ENCODE measurements around the gene DNAH8. TPM values are rescaled to one million over a fixed set of nuclear protein-coding genes. Genes with fewer than 3 reads are reported as not detected.

DNAH8 gene
- total and polyA plus RNA-seq, 2 donors from 2014 or later, result 0.50 TPM; not detected in 1

DNA sequence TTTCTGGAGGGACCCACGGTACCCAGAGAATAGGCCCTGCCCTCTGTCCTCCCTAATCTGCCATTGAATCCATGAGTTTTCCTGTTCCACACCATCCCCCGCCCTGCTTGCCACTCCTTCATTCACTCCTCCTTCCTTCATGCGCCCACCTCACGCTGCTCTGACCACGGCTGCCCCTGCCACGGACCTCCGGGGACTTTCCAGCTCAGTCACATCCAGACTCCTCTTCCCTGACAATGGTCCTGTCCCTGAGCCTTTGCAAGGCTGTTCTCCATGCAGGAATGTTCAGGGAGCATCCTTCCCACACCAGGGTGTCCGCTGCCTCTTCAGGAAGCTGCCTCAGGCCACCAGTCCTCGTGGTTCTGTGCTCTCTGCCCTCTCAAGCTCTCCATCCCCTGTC, 359.4 kb downstream of the DNAH8 start:
- Histone ChIP-seq H3K27me3 (ENCODE audit: control insufficient read depth, insufficient read depth, low read length) (no peaks in the 10 kb centered on the region), H3K27ac (ENCODE audit: low read depth in 2 of 2, low read length in 2 of 2) (no peak overlapping the region)
- DNase-seq, result no peak

DNA sequence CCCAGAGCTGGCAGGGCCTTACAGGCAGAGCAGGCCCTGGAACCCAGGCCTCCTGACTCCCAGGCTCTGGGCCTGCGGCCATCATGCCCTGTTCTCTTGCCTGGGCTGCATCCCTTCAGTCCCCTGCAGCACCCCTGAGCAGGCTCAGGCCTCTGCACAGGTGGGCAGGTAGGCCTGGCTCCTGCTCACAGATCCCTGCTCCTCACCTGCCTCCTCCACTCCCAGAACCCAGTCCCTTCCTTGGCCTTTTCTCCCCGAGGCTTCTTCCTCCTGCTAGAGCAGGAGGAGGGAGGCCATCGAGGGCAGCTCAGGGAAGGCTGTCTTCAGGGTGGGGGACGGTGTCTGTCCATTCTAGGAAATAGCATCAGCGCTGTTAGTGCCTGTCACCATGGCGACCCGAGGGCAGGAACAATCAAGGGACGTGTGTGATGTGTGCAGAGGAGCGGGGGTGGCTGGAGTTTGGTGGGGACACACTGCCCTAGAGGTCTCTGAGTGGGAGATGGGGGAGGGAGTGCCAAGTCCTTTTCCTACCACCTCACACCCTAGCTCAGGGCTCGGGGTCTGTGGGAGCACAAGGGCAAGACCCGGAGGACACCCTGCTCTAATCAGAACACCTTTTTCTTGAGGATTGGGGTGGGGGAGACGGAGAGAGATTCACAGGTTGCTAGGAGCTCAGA, 360.0 kb downstream of the DNAH8 start:
- FAIRE-seq, result no peak
- intact Hi-C loops (cut with DNase I), result no loop called here

More for the DNA sequence above, 359.4 kb downstream of the DNAH8 start:
- H3K9ac ChIP-seq (ENCODE audit: low read length in 3 of 3), result no peak overlapping the region
- H3K36me3 ChIP-seq (ENCODE audit: control insufficient read depth in 2 of 3, insufficient read depth in 3 of 3, low read length in 3 of 3), result no peaks in the 10 kb centered on the region
- H3K4me3 ChIP-seq (ENCODE audit: low read length in 3 of 3), result no peak overlapping the region
- no peaks in the 10 kb centered on the region for H3K4me1 ChIP-seq (ENCODE audit: control insufficient read depth in 2 of 3, insufficient read depth in 2 of 3, low read depth in 1 of 3, low read length in 3 of 3)
- H3K9me3 ChIP-seq (ENCODE audit: control insufficient read depth in 2 of 3, insufficient read depth in 1 of 3, low read length in 3 of 3), result peaks cover 0 to 2% (median 0%) of the 10 kb centered on the region in 3 donors
- TF ChIP-seq, protein P1, sequence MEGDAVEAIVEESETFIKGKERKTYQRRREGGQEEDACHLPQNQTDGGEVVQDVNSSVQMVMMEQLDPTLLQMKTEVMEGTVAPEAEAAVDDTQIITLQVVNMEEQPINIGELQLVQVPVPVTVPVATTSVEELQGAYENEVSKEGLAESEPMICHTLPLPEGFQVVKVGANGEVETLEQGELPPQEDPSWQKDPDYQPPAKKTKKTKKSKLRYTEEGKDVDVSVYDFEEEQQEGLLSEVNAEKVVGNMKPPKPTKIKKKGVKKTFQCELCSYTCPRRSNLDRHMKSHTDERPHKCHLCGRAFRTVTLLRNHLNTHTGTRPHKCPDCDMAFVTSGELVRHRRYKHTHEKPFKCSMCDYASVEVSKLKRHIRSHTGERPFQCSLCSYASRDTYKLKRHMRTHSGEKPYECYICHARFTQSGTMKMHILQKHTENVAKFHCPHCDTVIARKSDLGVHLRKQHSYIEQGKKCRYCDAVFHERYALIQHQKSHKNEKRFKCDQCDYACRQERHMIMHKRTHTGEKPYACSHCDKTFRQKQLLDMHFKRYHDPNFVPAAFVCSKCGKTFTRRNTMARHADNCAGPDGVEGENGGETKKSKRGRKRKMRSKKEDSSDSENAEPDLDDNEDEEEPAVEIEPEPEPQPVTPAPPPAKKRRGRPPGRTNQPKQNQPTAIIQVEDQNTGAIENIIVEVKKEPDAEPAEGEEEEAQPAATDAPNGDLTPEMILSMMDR (IDR thresholded peaks at IDR 0.05; ENCODE audit: borderline replicate concordance, extremely low read depth, insufficient read depth), result no peak
- FAIRE-seq, result no peak
- intact Hi-C loops (cut with DNase I), result no loop called here

DNA sequence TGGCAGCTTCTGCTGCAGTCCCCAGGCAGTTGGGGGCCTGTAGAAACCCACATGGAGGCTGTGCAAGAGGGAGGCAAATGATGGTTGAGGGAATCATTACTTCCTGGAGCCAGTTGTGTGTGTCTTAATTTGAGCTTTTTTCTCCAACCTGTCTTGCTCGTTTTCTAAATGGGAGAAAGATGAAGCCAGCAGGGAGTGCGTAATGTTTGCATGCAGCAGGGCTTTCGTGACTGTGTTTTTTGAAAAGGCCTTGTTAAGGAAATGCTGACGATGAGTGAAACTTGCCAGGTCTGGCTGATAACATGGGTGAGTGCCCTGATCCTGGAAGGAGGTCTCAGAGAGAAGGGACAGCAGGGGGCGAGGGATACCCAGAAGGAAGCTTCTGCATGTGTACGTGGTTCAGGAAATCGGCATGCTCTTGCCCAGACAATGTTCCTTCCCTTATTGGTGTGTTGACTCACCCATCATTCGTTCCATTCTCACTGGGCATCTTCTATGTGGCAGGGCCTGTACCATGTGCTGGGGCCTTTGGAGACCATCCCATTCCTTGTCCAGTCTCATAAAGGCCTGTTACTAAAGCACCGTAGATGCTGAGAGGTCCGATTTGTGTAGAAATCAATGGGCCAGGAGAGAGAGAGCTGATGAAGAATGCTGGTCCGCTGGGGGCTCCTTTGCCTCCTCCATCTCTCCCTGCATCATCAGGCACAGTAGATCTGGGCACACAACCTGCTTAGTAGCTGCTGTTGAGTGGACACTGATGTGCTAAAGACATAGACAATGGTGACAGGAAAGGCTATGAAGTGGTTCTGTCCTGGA, 360.9 kb downstream of the DNAH8 start:
- Histone ChIP-seq H3K9me3 (ENCODE audit: control insufficient read depth in 2 of 3, insufficient read depth in 1 of 3, low read length in 3 of 3) (no peaks in the 10 kb centered on the region), H3K9ac (ENCODE audit: low read length in 3 of 3) (no peak overlapping the region), H3K4me3 (ENCODE audit: low read length in 3 of 3) (no peak overlapping the region), H3K27ac (ENCODE audit: low read depth in 2 of 2, low read length in 2 of 2) (no peak overlapping the region), H3K27me3 (ENCODE audit: control insufficient read depth, insufficient read depth, low read length) (no peaks in the 10 kb centered on the region), H3K36me3 (ENCODE audit: control insufficient read depth in 2 of 3, insufficient read depth in 3 of 3, low read length in 3 of 3) (no peaks in the 10 kb centered on the region), H3K4me1 (ENCODE audit: control insufficient read depth in 2 of 3, insufficient read depth in 2 of 3, low read depth in 1 of 3, low read length in 3 of 3) (no peaks in the 10 kb centered on the region)
- DNase-seq, result no peak
- TF ChIP-seq, protein P1 (IDR thresholded peaks at IDR 0.05; ENCODE audit: borderline replicate concordance, extremely low read depth, insufficient read depth), result no peak
- FAIRE-seq, result no peak
- intact Hi-C loops (cut with DNase I), result no loop called here

More for the DNA sequence above, 360.0 kb downstream of the DNAH8 start:
- no peak for DNase-seq
- no peak overlapping the region for H3K4me3 ChIP-seq (ENCODE audit: low read length in 3 of 3)
- no peak overlapping the region for H3K27ac ChIP-seq (ENCODE audit: low read depth in 2 of 2, low read length in 2 of 2)
- H3K36me3 ChIP-seq (ENCODE audit: control insufficient read depth in 2 of 3, insufficient read depth in 3 of 3, low read length in 3 of 3), result no peaks in the 10 kb centered on the region
- H3K4me1 ChIP-seq (ENCODE audit: control insufficient read depth in 2 of 3, insufficient read depth in 2 of 3, low read depth in 1 of 3, low read length in 3 of 3), result no peaks in the 10 kb centered on the region
- H3K27me3 ChIP-seq (ENCODE audit: control insufficient read depth, insufficient read depth, low read length), result no peaks in the 10 kb centered on the region
- no peak overlapping the region for H3K9ac ChIP-seq (ENCODE audit: low read length in 3 of 3)
- peaks cover 0 to 1% (median 0%) of the 10 kb centered on the region in 3 donors for H3K9me3 ChIP-seq (ENCODE audit: control insufficient read depth in 2 of 3, insufficient read depth in 1 of 3, low read length in 3 of 3)
- TF ChIP-seq, protein P1 (IDR thresholded peaks at IDR 0.05; ENCODE audit: borderline replicate concordance, extremely low read depth, insufficient read depth), result no peak

All from kidney (tissue), 14 donors.